Tibial nerve (tissue), 4 donors: ENCODE measurements around the gene ATP9B. TPM values are rescaled to one million over a fixed set of nuclear protein-coding genes. Genes with fewer than 3 reads are reported as not detected.
"Not testable (repeated sequence)": the region's sequence is repeated elsewhere in the genome, so short reads cannot be mapped to it uniquely, and the experiment has no call there.

ENCODE experiments used
- DNase-seq, 2 donors: peaks; one replicate each; pipeline ENCODE4 v3.0.0-alpha.2; 2019; ENCODE audit warnings: low spot score in 2 of 2
- H3K27ac ChIP-seq, 4 donors: fragments of 200-600 bp; sonication (generic) in 3 of 4; one replicate each; pipeline ENCODE4 v1.5.1; 2017 to 2019; ENCODE audit warnings: mild to moderate bottlenecking in 1 of 4
- H3K27me3 ChIP-seq, 2 donors: fragments of 200-600 bp; sonication (generic) in 1 of 2; one replicate each; pipeline versions ENCODE4 v1.5.1 to v1.6.0; 2017 to 2019
- H3K36me3 ChIP-seq, 3 donors: fragments of 200-600 bp; sonication (generic); one replicate each; pipeline ENCODE4 v1.5.1; 2018 to 2019
- H3K4me1 ChIP-seq, 4 donors: fragments of 200-600 bp; sonication (generic) in 3 of 4; one replicate each; pipeline ENCODE4 v1.5.1; 2017 to 2019
- H3K4me3 ChIP-seq, 4 donors: fragments of 200-600 bp; sonication (generic) in 3 of 4; one replicate each; pipeline ENCODE4 v1.5.1; 2017 to 2019; ENCODE audit warnings: mild to moderate bottlenecking in 1 of 4, moderate library complexity in 1 of 4
- H3K9me3 ChIP-seq, 4 donors: fragments of 200-600 bp; sonication (generic) in 3 of 4; one replicate each; pipeline ENCODE4 v1.5.1; 2017 to 2019
- CTCF ChIP-seq, 5 experiments: fragments of 200-600 bp in 3 of 5; fragments of 450-650 bp in 2 of 5; sonication (generic) in 3 of 5; IDR thresholded peaks; one replicate each; pipeline ENCODE4 v1.5.1; 2016 to 2019; ENCODE audit warnings: antibody characterized with exemption in 5 of 5, mild to moderate bottlenecking in 3 of 5, moderate library complexity in 2 of 5
- EP300 ChIP-seq, 2 donors: sonication (generic); formaldehyde crosslinking; IDR thresholded peaks; one replicate each; pipeline ENCODE4 v1.6.1; 2017; ENCODE audit warnings: antibody characterized with exemption in 2 of 2, mild to moderate bottlenecking in 1 of 2
- POLR2A ChIP-seq, 2 donors: fragments of 450-650 bp; IDR thresholded peaks; one replicate each; pipeline ENCODE4 v1.6.1; 2017; ENCODE audit warnings: antibody characterized with exemption in 2 of 2, mild to moderate bottlenecking in 2 of 2, moderate library complexity in 2 of 2
- WGBS, 2 donors: methylation state at CpG; one replicate each; pipeline ENCODE4 v1.1.5; 2018; 5-methylcytosine and 5-hydroxymethylcytosine counted together
- total RNA-seq, 4 donors: library from RNA; depleted of rRNA; stranded (reverse); fragments of >200 nt; gene quantifications; one replicate each; pipeline ENCODE4 v1.1.0, GENCODE V29; 2016

The ATP9B gene
- total RNA-seq, 4 donors from 2014 or later, result 56.9 to 68.7 (median 59.8) TPM

GRCh38 chr18:79275992-79276391, 206.8 kb downstream of the ATP9B start:
- no peaks in the 10 kb centered on the region for H3K9me3 ChIP-seq
- TF ChIP-seq CTCF (IDR thresholded peaks at IDR 0.05), result no peak
- no peak for TF ChIP-seq POLR2A (IDR thresholded peaks at IDR 0.05)
- TF ChIP-seq EP300 (IDR thresholded peaks at IDR 0.05), result no peak
- 84 to 88% methylated on average over 4 of the region's 4 CpGs for WGBS, 2 donors
- H3K36me3 ChIP-seq, result peaks cover 0 to 40% (median 0%) of the 10 kb centered on the region in 3 donors
- no peaks in the 10 kb centered on the region for H3K27me3 ChIP-seq
- H3K4me3 ChIP-seq, result no peak overlapping the region
- H3K4me1 ChIP-seq, result no peaks in the 10 kb centered on the region
- H3K27ac ChIP-seq, result no peak overlapping the region
- no peak for DNase-seq

- no peaks in the 10 kb centered on the region for H3K27me3 ChIP-seq
- no peak overlapping the region for H3K27ac ChIP-seq
- H3K4me3 ChIP-seq, result no peak overlapping the region
- WGBS, 2 donors, result 89 to 90% methylated on average over 11 of the region's 11 CpGs
- H3K36me3 ChIP-seq, result peaks cover 0 to 38% (median 0%) of the 10 kb centered on the region in 3 donors
- H3K9me3 ChIP-seq, result no peaks in the 10 kb centered on the region
- no peak for TF ChIP-seq CTCF (IDR thresholded peaks at IDR 0.05)
- TF ChIP-seq EP300 (IDR thresholded peaks at IDR 0.05), result no peak
- no peak for TF ChIP-seq POLR2A (IDR thresholded peaks at IDR 0.05)
- no peaks in the 10 kb centered on the region for H3K4me1 ChIP-seq
- DNase-seq, result no peak
Measured at GRCh38 chr18:79278896-79279295, 209.7 kb downstream of the ATP9B start.

- 78 to 79% methylated on average over 11 of the region's 11 CpGs for WGBS, 2 donors
- Histone ChIP-seq H3K4me3 (no peak overlapping the region), H3K36me3 (peaks cover 0 to 23% (median 0%) of the 10 kb centered on the region in 3 donors), H3K27me3 (no peaks in the 10 kb centered on the region), H3K9me3 (no peaks in the 10 kb centered on the region), H3K27ac (no peak overlapping the region), H3K4me1 (no peaks in the 10 kb centered on the region)
- TF ChIP-seq CTCF (IDR thresholded peaks at IDR 0.05) (no peak), EP300 (IDR thresholded peaks at IDR 0.05) (no peak), POLR2A (IDR thresholded peaks at IDR 0.05) (no peak)
- no peak for DNase-seq
Measured at GRCh38 chr18:79283131-79283810, 214.1 kb downstream of the ATP9B start.

- 80 to 85% methylated on average over 4 of the region's 4 CpGs for WGBS, 2 donors
- H3K36me3 ChIP-seq, result peaks cover 0 to 16% (median 0%) of the 10 kb centered on the region in 3 donors
- H3K4me3 ChIP-seq, result no peak overlapping the region
- peaks cover 0 to 2% (median 0%) of the 10 kb centered on the region in 4 donors for H3K9me3 ChIP-seq
- no peak overlapping the region for H3K27ac ChIP-seq
- H3K27me3 ChIP-seq, result no peaks in the 10 kb centered on the region
- TF ChIP-seq CTCF (IDR thresholded peaks at IDR 0.05) (no peak), POLR2A (IDR thresholded peaks at IDR 0.05) (no peak)
- no peak for DNase-seq
- no peaks in the 10 kb centered on the region for H3K4me1 ChIP-seq
Measured at GRCh38 chr18:79283929-79284328, 214.7 kb downstream of the ATP9B start.

- not testable (repeated sequence) for H3K4me1 ChIP-seq, DNase-seq, H3K27ac ChIP-seq, H3K9me3 ChIP-seq, H3K4me3 ChIP-seq, H3K27me3 ChIP-seq
- 100% methylated on average over 1 of the region's 1 CpG for WGBS, 2 donors
- peaks cover 0 to 11% (median 0%) of the 10 kb centered on the region in 3 donors for H3K36me3 ChIP-seq
Measured at GRCh38 chr18:79285191-79285590, 216.0 kb downstream of the ATP9B start.

GRCh38 chr18:79290409-79290808, 221.2 kb downstream of the ATP9B start:
- not testable (repeated sequence) for H3K4me1 ChIP-seq, H3K4me3 ChIP-seq, H3K27me3 ChIP-seq, H3K27ac ChIP-seq, H3K9me3 ChIP-seq, DNase-seq
- peaks cover 0 to 14% (median 0%) of the 10 kb centered on the region in 3 donors for H3K36me3 ChIP-seq
- WGBS, 2 donors, result 97 to 98% methylated on average over 15 of the region's 15 CpGs
